Neuron (in vitro differentiated cells): Measurements from ENCODE around the gene TUBA1A.
"Not testable (repeated sequence)": the region's sequence is repeated elsewhere in the genome, so short reads cannot be mapped to it uniquely, and the experiment has no call there.

Source experiments
- H2AFZ ChIP-seq: one replicate; pipeline ENCODE4 v1.6.1; 2013; ENCODE audit warnings: low read depth, mild to moderate bottlenecking, inconsistent platforms, low read length, moderate library complexity
- H3K27me3 ChIP-seq: one replicate; pipeline ENCODE4 v1.6.1; 2013; ENCODE audit warnings: low read length; ENCODE audit not compliant: insufficient read depth
- H3K36me3 ChIP-seq: one replicate; pipeline ENCODE4 v1.6.1; 2013; ENCODE audit warnings: low read length; ENCODE audit not compliant: insufficient read depth
- H3K4me1 ChIP-seq: one replicate; pipeline ENCODE4 v1.6.1; 2013; ENCODE audit warnings: low read length; ENCODE audit not compliant: insufficient read depth
- H3K4me3 ChIP-seq: 2 replicates; pipeline ENCODE4 v1.5.1; 2013; ENCODE audit warnings: mild to moderate bottlenecking, low read length, moderate library complexity
- H3K9me3 ChIP-seq: one replicate; pipeline ENCODE4 v1.6.1; 2013; ENCODE audit warnings: low read length

The TUBA1A gene

GRCh38 chr12:49193746-49194145 lies 4.9 kb upstream of the TUBA1A start:
- H3K4me3 ChIP-seq, H2AFZ ChIP-seq, H3K27me3 ChIP-seq, H3K9me3 ChIP-seq, H3K36me3 ChIP-seq: not testable (repeated sequence)
- H3K4me1 ChIP-seq, result peaks cover 47% of the 10 kb centered on the region

- H3K4me1 ChIP-seq, result peaks cover 30% of the 10 kb centered on the region
- not testable (repeated sequence) for H3K36me3 ChIP-seq, H3K27me3 ChIP-seq, H2AFZ ChIP-seq, H3K9me3 ChIP-seq, H3K4me3 ChIP-seq
These were observed 2.6 kb upstream of the TUBA1A start for GRCh38 chr12:49191498-49191897.

GRCh38 chr12:49190974-49191373 lies 2.1 kb upstream of the TUBA1A start:
- Histone ChIP-seq H3K36me3 (peaks cover 14% of the 10 kb centered on the region), H3K27me3 (no peaks in the 10 kb centered on the region), H3K4me1 (peaks cover 34% of the 10 kb centered on the region), H3K4me3 (no peak overlapping the region), H2AFZ (no peak overlapping the region), H3K9me3 (no peaks in the 10 kb centered on the region)

- no peaks in the 10 kb centered on the region for H3K9me3 ChIP-seq
- H2AFZ ChIP-seq, result no peak overlapping the region
- H3K27me3 ChIP-seq, result no peaks in the 10 kb centered on the region
- peaks cover 35% of the 10 kb centered on the region for H3K4me1 ChIP-seq
- peaks cover 23% of the 10 kb centered on the region for H3K36me3 ChIP-seq
- peak overlapping the region; percentile 56 for H3K4me3 ChIP-seq
These were observed 1.1 kb upstream of the TUBA1A start for GRCh38 chr12:49189731-49190716.

GRCh38 chr12:49188201-49188915 lies 522 bp downstream of the TUBA1A start:
- peak overlapping the region; percentile 64 for H3K4me3 ChIP-seq
- H3K9me3 ChIP-seq, result no peaks in the 10 kb centered on the region
- H3K4me1 ChIP-seq, result peaks cover 39% of the 10 kb centered on the region
- H3K27me3 ChIP-seq, result no peaks in the 10 kb centered on the region
- H2AFZ ChIP-seq, result no peak overlapping the region
- peaks cover 33% of the 10 kb centered on the region for H3K36me3 ChIP-seq

GRCh38 chr12:49187184-49187583 lies 1.7 kb downstream of the TUBA1A start:
- Histone ChIP-seq H3K36me3 (peaks cover 33% of the 10 kb centered on the region), H3K4me3 (peak overlapping the region; percentile 64), H3K9me3 (no peaks in the 10 kb centered on the region), H3K4me1 (peaks cover 39% of the 10 kb centered on the region), H3K27me3 (no peaks in the 10 kb centered on the region), H2AFZ (no peak overlapping the region)

- peaks cover 33% of the 10 kb centered on the region for H3K36me3 ChIP-seq
- H3K9me3 ChIP-seq, H3K27me3 ChIP-seq, H2AFZ ChIP-seq: not testable (repeated sequence)
- peaks cover 35% of the 10 kb centered on the region for H3K4me1 ChIP-seq
- H3K4me3 ChIP-seq, result peak overlapping the region; percentile 64
These were observed 2.6 kb downstream of the TUBA1A start for GRCh38 chr12:49186307-49186706.

- not testable (repeated sequence) for H2AFZ ChIP-seq, H3K9me3 ChIP-seq, H3K27me3 ChIP-seq
- Histone ChIP-seq H3K4me1 (peaks cover 19% of the 10 kb centered on the region), H3K36me3 (peaks cover 33% of the 10 kb centered on the region), H3K4me3 (peak overlapping the region; percentile 64)
These were observed 4.2 kb downstream of the TUBA1A start for GRCh38 chr12:49184697-49185096.

- peaks cover 33% of the 10 kb centered on the region for H3K36me3 ChIP-seq
- H3K9me3 ChIP-seq, H3K27me3 ChIP-seq, H3K4me3 ChIP-seq, H2AFZ ChIP-seq: not testable (repeated sequence)
- peaks cover 16% of the 10 kb centered on the region for H3K4me1 ChIP-seq
These were observed 5.5 kb downstream of the TUBA1A start for GRCh38 chr12:49183214-49183950.

GRCh38 chr12:49174218-49174617 lies 14.7 kb downstream of the TUBA1A start:
- no peaks in the 10 kb centered on the region for H3K27me3 ChIP-seq
- peaks cover 7% of the 10 kb centered on the region for H3K4me1 ChIP-seq
- H2AFZ ChIP-seq, result no peak overlapping the region
- H3K9me3 ChIP-seq, result peaks cover 1% of the 10 kb centered on the region
- no peaks in the 10 kb centered on the region for H3K36me3 ChIP-seq
- H3K4me3 ChIP-seq, result no peak overlapping the region

GRCh38 chr12:49170924-49171323 lies 18.0 kb downstream of the TUBA1A start:
- H3K27me3 ChIP-seq, result no peaks in the 10 kb centered on the region
- no peaks in the 10 kb centered on the region for H3K9me3 ChIP-seq
- H2AFZ ChIP-seq, result no peak overlapping the region
- no peak overlapping the region for H3K4me3 ChIP-seq
- H3K4me1 ChIP-seq, result peaks cover 7% of the 10 kb centered on the region
- H3K36me3 ChIP-seq, result no peaks in the 10 kb centered on the region

GRCh38 chr12:49165114-49165513 lies 23.8 kb downstream of the TUBA1A start:
- H3K4me1 ChIP-seq, result no peaks in the 10 kb centered on the region
- H3K9me3 ChIP-seq, result no peaks in the 10 kb centered on the region
- H3K4me3 ChIP-seq, result no peak overlapping the region
- H2AFZ ChIP-seq, result no peak overlapping the region
- H3K27me3 ChIP-seq, result no peaks in the 10 kb centered on the region
- no peaks in the 10 kb centered on the region for H3K36me3 ChIP-seq

- not testable (repeated sequence) for H3K27me3 ChIP-seq, H2AFZ ChIP-seq, H3K4me1 ChIP-seq, H3K9me3 ChIP-seq, H3K36me3 ChIP-seq, H3K4me3 ChIP-seq
These were observed 27.0 kb downstream of the TUBA1A start for GRCh38 chr12:49161901-49162300.
